ENCODE measurements around the gene GOLPH3L. TPM values are rescaled to one million over a fixed set of nuclear protein-coding genes. Genes with fewer than 3 reads are reported as not detected.

GOLPH3L gene
- polyA plus RNA-seq, 2 of the 4 experiments (the other 2 are of a cell fraction), result 32.3 to 41.8 TPM

- H3K4me1 ChIP-seq, result no peaks in the 10 kb centered on the region
- no peak overlapping the region for H3K4me3 ChIP-seq
- POLR2A ChIA-PET, result interaction anchor here (0.5 kb wide), 1 partner anchor 16 kb away, joined by 3 read pairs; no protein-coding TSS in a partner anchor
- no peak for ATAC-seq
- CTCF ChIA-PET, result interaction anchor here (1.0 to 3.0 kb wide), 4 partner anchors 9 to 129 kb away, joined by 3 to 9 read pairs (median 5); no protein-coding TSS in a partner anchor
- DNase-seq (ENCODE audit: low read depth in 1 of 2, low spot score in 1 of 2), result no peak
- no peak overlapping the region for H3K4me2 ChIP-seq
- no peaks in the 10 kb centered on the region for H3K9me3 ChIP-seq
- 89% methylated on average over 1 of the region's 1 CpG for WGBS (ENCODE audit: missing lambda C conversion rate)
- FAIRE-seq, result no peak
- TF ChIP-seq CTCF (IDR thresholded peaks at IDR 0.05), result no peak
- TF ChIP-seq ESRRA (IDR thresholded peaks at IDR 0.05; ENCODE audit: borderline replicate concordance, low read length), result no peak
- no peak for TF ChIP-seq POLR2A (IDR thresholded peaks at IDR 0.05; ENCODE audit: low read length)
- no peak for TF ChIP-seq RNF2 (IDR thresholded peaks at IDR 0.05; ENCODE audit: borderline replicate concordance, low read depth)
- no peak for TF ChIP-seq ELK1 (IDR thresholded peaks at IDR 0.05; ENCODE audit: low read depth, low read length)
- TF ChIP-seq SREBF2 (IDR thresholded peaks at IDR 0.05), result no peak
- no peak overlapping the region for H3K27ac ChIP-seq
These were observed 13.0 kb downstream of the GOLPH3L start for GRCh38 chr1:150683914-150684313.

- no peak overlapping the region for H3K4me3 ChIP-seq
These were observed 18.0 kb downstream of the GOLPH3L start for GRCh38 chr1:150678988-150679387.

GRCh38 chr1:150674881-150675280 is 22.1 kb downstream of the GOLPH3L start:
- POLR2A ChIA-PET, result no interaction called here
- H3K4me2 ChIP-seq, result no peak overlapping the region
- H3K9me3 ChIP-seq, result no peaks in the 10 kb centered on the region
- ATAC-seq, result no peak
- no peaks in the 10 kb centered on the region for H3K4me1 ChIP-seq
- no peak overlapping the region for H3K27ac ChIP-seq
- CTCF ChIA-PET, result no interaction called here
- DNase-seq (ENCODE audit: low read depth in 1 of 2, low spot score in 1 of 2), result no peak
- WGBS (ENCODE audit: missing lambda C conversion rate), result 87% methylated on average over 4 of the region's 4 CpGs
- no peak for FAIRE-seq
- H3K4me3 ChIP-seq, result no peak overlapping the region
- no peak for TF ChIP-seq HEYL (CRISPR knock-in tag; IDR thresholded peaks at IDR 0.05)
- TF ChIP-seq HMGXB4 (CRISPR knock-in tag; IDR thresholded peaks at IDR 0.05; ENCODE audit: borderline replicate concordance), result no peak
- TF ChIP-seq REST (IDR thresholded peaks at IDR 0.05), result no peak
- TF ChIP-seq HES2 (IDR thresholded peaks at IDR 0.05), result no peak
- TF ChIP-seq NPAS2 (CRISPR knock-in tag; IDR thresholded peaks at IDR 0.05; ENCODE audit: borderline replicate concordance), result no peak
- no peak for TF ChIP-seq BCL3 (IDR thresholded peaks at IDR 0.05)

More at GRCh38 chr1:150678988-150679387, 18.0 kb downstream of the GOLPH3L start:
- TF ChIP-seq HEYL (CRISPR knock-in tag; IDR thresholded peaks at IDR 0.05) (no peak), EHF (CRISPR knock-in tag; IDR thresholded peaks at IDR 0.05) (no peak), MAFK (IDR thresholded peaks at IDR 0.05; ENCODE audit: partially characterized antibody) (peak; percentile 68), REST (IDR thresholded peaks at IDR 0.05) (no peak)
- ATAC-seq (no peak), DNase-seq (ENCODE audit: low read depth in 1 of 2, low spot score in 1 of 2) (no peak), FAIRE-seq (no peak)
- Histone ChIP-seq H3K9me3 (no peaks in the 10 kb centered on the region), H3K4me1 (no peaks in the 10 kb centered on the region), H3K4me2 (no peak overlapping the region), H3K27ac (no peak overlapping the region)
- WGBS (ENCODE audit: missing lambda C conversion rate), result 91% methylated on average over 1 of the region's 1 CpG
- CTCF ChIA-PET, result no interaction called here
- POLR2A ChIA-PET, result no interaction called here

All from A549 (cell line).